Measurements from ENCODE around the gene PDCD2.

DNA sequence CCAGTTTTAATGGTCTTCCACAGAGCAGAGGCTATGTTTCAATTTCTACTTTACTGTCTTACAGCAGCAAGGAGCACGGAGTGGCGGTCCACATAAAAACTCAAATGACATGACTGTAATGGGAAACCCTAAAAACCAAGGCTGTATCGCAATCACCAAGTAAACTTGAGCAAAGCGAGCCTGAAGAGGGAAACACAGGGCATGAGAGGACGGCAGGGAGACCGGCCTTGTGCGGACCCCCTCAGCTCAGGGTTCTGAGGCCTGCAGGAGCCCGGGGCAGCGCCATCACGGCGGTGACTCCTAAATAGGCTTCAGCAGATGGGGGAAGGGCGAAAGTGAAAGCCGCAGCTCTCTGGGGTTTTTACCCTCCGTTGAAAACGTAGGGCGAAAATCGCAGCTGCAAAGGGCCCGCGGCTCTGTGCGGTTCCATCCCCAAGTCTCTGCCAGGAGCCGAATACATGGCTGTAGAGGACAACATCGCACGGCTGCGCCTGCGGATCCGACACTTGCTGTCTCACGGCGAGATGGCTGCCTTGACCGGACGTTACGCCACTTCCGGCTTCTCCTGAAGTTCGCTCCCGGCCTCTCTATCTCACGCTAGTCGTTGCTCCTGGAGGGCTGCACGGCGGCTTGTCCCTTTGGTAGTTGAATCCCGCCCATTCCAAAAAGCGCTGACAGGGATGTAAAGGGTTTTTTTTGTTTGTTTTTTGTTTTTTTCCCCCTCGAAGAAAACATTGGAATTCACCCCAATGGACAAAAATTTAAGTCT lies 31.5 kb downstream of the PDCD2 start, which contains the start of gene PSMB1:
- TF ChIP-seq EGR1 (IDR thresholded peaks at IDR 0.05) (no peak; the same call in 1 of the 2 replicates), RAD21 (IDR thresholded peaks at IDR 0.05; ENCODE audit: low read depth) (no peak), NFIC (IDR thresholded peaks at IDR 0.05) (peak; percentile 20; the same call in 1 of the 2 replicates)
